ENCODE data around the gene PMS1. TPM values are rescaled to one million over a fixed set of nuclear protein-coding genes. Genes with fewer than 3 reads are reported as not detected.
A peak's percentile ranks its signal among the peaks of the same experiment; 100 is the strongest.

Gene PMS1
- total and polyA plus RNA-seq, 2 experiments from 2014 or later, result 53.7 to 64.1 TPM

DNA sequence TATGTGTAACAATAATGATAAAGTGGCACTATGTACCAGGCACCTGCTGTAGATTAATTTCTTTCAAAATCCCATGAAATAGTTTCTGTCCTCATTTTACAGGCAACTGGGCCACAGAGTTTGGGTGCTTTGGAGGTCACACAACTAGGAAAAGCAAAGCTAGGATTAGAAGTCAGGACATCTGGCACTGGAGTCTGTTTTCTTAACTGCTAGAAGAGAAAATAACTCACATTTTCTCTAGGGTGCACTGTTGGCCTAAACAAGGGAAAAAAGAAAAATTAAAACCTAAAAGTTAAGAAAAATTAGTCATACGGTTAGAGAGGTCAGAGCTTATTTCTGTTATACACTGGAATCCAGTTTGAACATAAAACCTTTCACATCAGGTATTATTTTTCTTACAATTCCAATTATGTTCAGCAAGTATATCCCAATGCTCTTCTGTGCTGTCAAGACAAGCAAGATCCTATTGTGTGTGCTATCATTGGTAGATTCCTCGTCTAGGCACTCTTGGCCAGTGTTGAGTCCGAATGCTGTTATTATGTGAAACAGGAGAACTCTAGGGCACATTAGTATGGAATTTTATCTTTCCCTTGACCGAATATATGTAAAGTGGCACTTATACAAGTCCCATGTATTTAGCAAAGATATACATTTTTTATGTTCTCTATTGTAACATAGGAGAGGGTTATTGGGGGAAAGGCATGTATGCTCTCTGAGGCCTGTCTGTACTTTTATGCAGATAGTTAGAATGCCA lies 20.2 kb upstream of the PMS1 start:
- H3K36me3 ChIP-seq (ENCODE audit: insufficient read depth), result peaks cover 3% of the 10 kb centered on the region
- peaks cover 10% of the 10 kb centered on the region; the same call in 1 of the 2 replicates for H3K79me2 ChIP-seq (replicated peaks; ENCODE audit: insufficient read depth)
- H3K4me1 Mint-ChIP-seq, result no peaks in the 10 kb centered on the region
- peak overlapping the region; percentile 44; the same call in 1 of the 2 replicates for H2AFZ ChIP-seq
- no peaks in the 10 kb centered on the region for H4K20me1 ChIP-seq (replicated peaks; ENCODE audit: insufficient read depth)
- TF ChIP-seq NANOG (IDR thresholded peaks at IDR 0.05; ENCODE audit: borderline replicate concordance), result no peak
- TF ChIP-seq EZH2 (IDR thresholded peaks at IDR 0.05; ENCODE audit: low read depth, unreplicated experiment), result no peak
- TF ChIP-seq STAT1 (IDR thresholded peaks at IDR 0.05; ENCODE audit: unreplicated experiment), result no peak
- TF ChIP-seq, protein P1, sequence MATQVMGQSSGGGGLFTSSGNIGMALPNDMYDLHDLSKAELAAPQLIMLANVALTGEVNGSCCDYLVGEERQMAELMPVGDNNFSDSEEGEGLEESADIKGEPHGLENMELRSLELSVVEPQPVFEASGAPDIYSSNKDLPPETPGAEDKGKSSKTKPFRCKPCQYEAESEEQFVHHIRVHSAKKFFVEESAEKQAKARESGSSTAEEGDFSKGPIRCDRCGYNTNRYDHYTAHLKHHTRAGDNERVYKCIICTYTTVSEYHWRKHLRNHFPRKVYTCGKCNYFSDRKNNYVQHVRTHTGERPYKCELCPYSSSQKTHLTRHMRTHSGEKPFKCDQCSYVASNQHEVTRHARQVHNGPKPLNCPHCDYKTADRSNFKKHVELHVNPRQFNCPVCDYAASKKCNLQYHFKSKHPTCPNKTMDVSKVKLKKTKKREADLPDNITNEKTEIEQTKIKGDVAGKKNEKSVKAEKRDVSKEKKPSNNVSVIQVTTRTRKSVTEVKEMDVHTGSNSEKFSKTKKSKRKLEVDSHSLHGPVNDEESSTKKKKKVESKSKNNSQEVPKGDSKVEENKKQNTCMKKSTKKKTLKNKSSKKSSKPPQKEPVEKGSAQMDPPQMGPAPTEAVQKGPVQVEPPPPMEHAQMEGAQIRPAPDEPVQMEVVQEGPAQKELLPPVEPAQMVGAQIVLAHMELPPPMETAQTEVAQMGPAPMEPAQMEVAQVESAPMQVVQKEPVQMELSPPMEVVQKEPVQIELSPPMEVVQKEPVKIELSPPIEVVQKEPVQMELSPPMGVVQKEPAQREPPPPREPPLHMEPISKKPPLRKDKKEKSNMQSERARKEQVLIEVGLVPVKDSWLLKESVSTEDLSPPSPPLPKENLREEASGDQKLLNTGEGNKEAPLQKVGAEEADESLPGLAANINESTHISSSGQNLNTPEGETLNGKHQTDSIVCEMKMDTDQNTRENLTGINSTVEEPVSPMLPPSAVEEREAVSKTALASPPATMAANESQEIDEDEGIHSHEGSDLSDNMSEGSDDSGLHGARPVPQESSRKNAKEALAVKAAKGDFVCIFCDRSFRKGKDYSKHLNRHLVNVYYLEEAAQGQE (IDR thresholded peaks at IDR 0.05; ENCODE audit: unreplicated experiment), result no peak
- TF ChIP-seq ZNF331 (CRISPR knock-in tag; IDR thresholded peaks at IDR 0.05; ENCODE audit: low read depth), result no peak
- H3K27ac Mint-ChIP-seq, result no peak overlapping the region; the same call in 1 of the 2 replicates
- no peaks in the 10 kb centered on the region for H3K9me2 ChIP-seq (ENCODE audit: insufficient read depth)
- H3F3A ChIP-seq (replicated peaks; ENCODE audit: low read depth), result peaks cover 6% of the 10 kb centered on the region; the same call in 1 of the 2 replicates
- peak; percentile 7 for DNase-seq (ENCODE audit: low spot score)
- peaks cover 8% of the 10 kb centered on the region; the same call in 1 of the 2 replicates for H3K4me1 ChIP-seq (ENCODE audit: insufficient read depth)
- peak overlapping the region; percentile 75 for H3K4me3 ChIP-seq
- peak overlapping the region; percentile 86 for H3K4me2 ChIP-seq
- H3K36me3 Mint-ChIP-seq (ENCODE audit: low read depth), result peaks cover 20% of the 10 kb centered on the region
- no peaks in the 10 kb centered on the region for H3K27me3 ChIP-seq (ENCODE audit: insufficient read depth)
- no peak for ATAC-seq
- H3K9me3 Mint-ChIP-seq, result no peaks in the 10 kb centered on the region
- H3K27me3 Mint-ChIP-seq (ENCODE audit: insufficient read depth, low read depth, poor library complexity), result peaks cover 2% of the 10 kb centered on the region
- peak overlapping the region; percentile 85; the same call in 2 of the 3 replicates for H3K4me3 Mint-ChIP-seq
- H3K27ac ChIP-seq (ENCODE audit: low read depth), result no peak overlapping the region

DNA sequence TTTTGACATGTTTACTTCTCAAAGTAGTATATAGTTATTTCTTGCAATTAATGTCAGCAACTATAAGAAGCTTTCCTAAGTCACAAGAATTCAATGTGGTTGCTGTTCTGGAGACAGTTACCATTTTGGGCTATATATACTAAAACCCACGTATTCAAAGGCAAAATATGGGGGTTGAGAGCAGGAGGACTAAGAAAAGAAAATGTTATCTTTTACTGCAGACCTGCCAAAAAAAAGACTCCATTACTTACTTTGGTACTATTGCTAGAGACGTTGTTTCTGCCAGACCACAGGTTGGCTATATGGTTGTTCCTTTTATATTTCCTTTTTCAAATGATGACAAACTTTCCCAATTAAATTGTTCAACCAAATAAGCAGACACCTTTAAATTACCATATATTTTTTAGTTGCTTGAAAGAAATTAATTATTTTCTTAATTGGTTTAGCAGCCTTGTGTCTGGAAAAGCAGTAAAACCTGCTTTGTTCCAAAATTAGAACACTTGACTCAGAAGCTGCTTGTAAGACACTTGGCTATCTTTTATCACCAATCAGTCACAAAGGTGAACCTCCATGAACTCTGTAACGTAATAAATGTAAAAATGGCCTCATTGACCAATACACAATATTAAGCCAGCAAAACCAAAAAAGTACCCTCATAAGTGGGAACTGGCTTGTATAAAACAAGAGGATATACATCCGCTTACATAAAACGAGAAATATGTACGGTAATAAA lies 13.5 kb upstream of the PMS1 start:
- Histone ChIP-seq H3F3A (replicated peaks; ENCODE audit: low read depth) (no peaks in the 10 kb centered on the region), H3K27ac (ENCODE audit: low read depth) (no peak overlapping the region), H4K20me1 (replicated peaks; ENCODE audit: insufficient read depth) (no peaks in the 10 kb centered on the region), H3K27me3 (ENCODE audit: insufficient read depth) (no peaks in the 10 kb centered on the region), H3K4me2 (no peak overlapping the region), H3K9me2 (ENCODE audit: insufficient read depth) (no peaks in the 10 kb centered on the region), H3K4me3 (no peak overlapping the region), H3K79me2 (replicated peaks; ENCODE audit: insufficient read depth) (no peaks in the 10 kb centered on the region), H3K4me1 (ENCODE audit: insufficient read depth) (no peaks in the 10 kb centered on the region), H2AFZ (no peak overlapping the region), H3K36me3 (ENCODE audit: insufficient read depth) (peaks cover 31% of the 10 kb centered on the region)
- no peak overlapping the region for H3K4me3 Mint-ChIP-seq
- no peaks in the 10 kb centered on the region for H3K9me3 Mint-ChIP-seq
- no peak overlapping the region for H3K27ac Mint-ChIP-seq
- peaks cover 58% of the 10 kb centered on the region for H3K36me3 Mint-ChIP-seq (ENCODE audit: low read depth)
- TF ChIP-seq POLR2AphosphoS5 (IDR thresholded peaks at IDR 0.05; ENCODE audit: low read depth) (no peak), ZNF114 (CRISPR knock-in tag; IDR thresholded peaks at IDR 0.05) (no peak), ZNF331 (CRISPR knock-in tag; IDR thresholded peaks at IDR 0.05; ENCODE audit: low read depth) (no peak), NANOG (IDR thresholded peaks at IDR 0.05; ENCODE audit: borderline replicate concordance) (no peak), JUNB (IDR thresholded peaks at IDR 0.05; ENCODE audit: unreplicated experiment) (no peak), EZH2phosphoT487 (IDR thresholded peaks at IDR 0.05; ENCODE audit: unreplicated experiment) (no peak), EZH2 (IDR thresholded peaks at IDR 0.05; ENCODE audit: low read depth, unreplicated experiment) (no peak), CREB1 (CRISPR knock-in tag; IDR thresholded peaks at IDR 0.05; ENCODE audit: low read depth) (no peak)
- TF ChIP-seq, protein P2, sequence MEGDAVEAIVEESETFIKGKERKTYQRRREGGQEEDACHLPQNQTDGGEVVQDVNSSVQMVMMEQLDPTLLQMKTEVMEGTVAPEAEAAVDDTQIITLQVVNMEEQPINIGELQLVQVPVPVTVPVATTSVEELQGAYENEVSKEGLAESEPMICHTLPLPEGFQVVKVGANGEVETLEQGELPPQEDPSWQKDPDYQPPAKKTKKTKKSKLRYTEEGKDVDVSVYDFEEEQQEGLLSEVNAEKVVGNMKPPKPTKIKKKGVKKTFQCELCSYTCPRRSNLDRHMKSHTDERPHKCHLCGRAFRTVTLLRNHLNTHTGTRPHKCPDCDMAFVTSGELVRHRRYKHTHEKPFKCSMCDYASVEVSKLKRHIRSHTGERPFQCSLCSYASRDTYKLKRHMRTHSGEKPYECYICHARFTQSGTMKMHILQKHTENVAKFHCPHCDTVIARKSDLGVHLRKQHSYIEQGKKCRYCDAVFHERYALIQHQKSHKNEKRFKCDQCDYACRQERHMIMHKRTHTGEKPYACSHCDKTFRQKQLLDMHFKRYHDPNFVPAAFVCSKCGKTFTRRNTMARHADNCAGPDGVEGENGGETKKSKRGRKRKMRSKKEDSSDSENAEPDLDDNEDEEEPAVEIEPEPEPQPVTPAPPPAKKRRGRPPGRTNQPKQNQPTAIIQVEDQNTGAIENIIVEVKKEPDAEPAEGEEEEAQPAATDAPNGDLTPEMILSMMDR (conservative IDR thresholded peaks at IDR 0.05; ENCODE audit: low read depth in 2 of 2), result no peak
- TF ChIP-seq, protein P1 (IDR thresholded peaks at IDR 0.05; ENCODE audit: unreplicated experiment), result no peak
- no peaks in the 10 kb centered on the region for H3K4me1 Mint-ChIP-seq
- H3K27me3 Mint-ChIP-seq (ENCODE audit: insufficient read depth, low read depth, poor library complexity), result no peaks in the 10 kb centered on the region
- ATAC-seq, result no peak
- DNase-seq (ENCODE audit: low spot score), result no peak
